Vagina (tissue), 2 donors: ENCODE measurements around the gene GPRC5C. TPM values are rescaled to one million over a fixed set of nuclear protein-coding genes. Genes with fewer than 3 reads are reported as not detected.

Experiments used
- DNase-seq, 2 donors: peaks; one replicate each; pipeline ENCODE4 v3.0.0-alpha.2; 2017; ENCODE audit errors: extremely low spot score in 2 of 2
- H3K27ac ChIP-seq: fragments of 200-600 bp; sonication (generic); one replicate; pipeline ENCODE4 v1.5.1; 2019
- H3K27me3 ChIP-seq: fragments of 200-600 bp; sonication (generic); one replicate; pipeline ENCODE4 v1.5.1; 2019
- H3K36me3 ChIP-seq, 2 donors: fragments of 200-600 bp; sonication (generic); one replicate each; pipeline ENCODE4 v1.5.1; 2017 to 2019
- H3K4me1 ChIP-seq: fragments of 200-600 bp; sonication (generic); one replicate; pipeline ENCODE4 v1.5.1; 2019
- H3K4me3 ChIP-seq, 2 donors: fragments of 200-600 bp; sonication (generic); 1 replicate in 1 of 2; 2 replicates in 1 of 2; pipeline ENCODE4 v1.5.1; 2016 to 2019
- H3K9me3 ChIP-seq: fragments of 200-600 bp; sonication (generic); one replicate; pipeline ENCODE4 v1.5.1; 2019
- POLR2A ChIP-seq, 2 donors: fragments of 450-650 bp; IDR thresholded peaks; one replicate each; pipeline ENCODE4 v1.6.1; 2017; ENCODE audit warnings: antibody characterized with exemption in 2 of 2, mild to moderate bottlenecking in 2 of 2, moderate library complexity in 2 of 2
- POLR2AphosphoS5 ChIP-seq, 2 donors: sonication (generic); formaldehyde crosslinking; IDR thresholded peaks; one replicate each; pipeline ENCODE4 v1.9.0; 2017; ENCODE audit warnings: antibody characterized with exemption in 2 of 2, mild to moderate bottlenecking in 2 of 2, low read depth in 1 of 2; ENCODE audit not compliant: insufficient read depth in 1 of 2
- intact Hi-C: fragments of 100-400 bp; cut with DNase I; formaldehyde crosslinking; loops from one replicate; pipeline ENCODE4 v1.15.1; 2023
- total RNA-seq: library from RNA; depleted of rRNA; stranded (reverse); fragments of >200 nt; gene quantifications from one replicate; pipeline ENCODE4 v1.2.3, GENCODE V29; 2016
- TF ChIP-seq, protein P1 (sequence below), 3 experiments: fragments of 450-650 bp in 2 of 3; fragments of 200-600 bp in 1 of 3; sonication (generic) in 1 of 3; IDR thresholded peaks; one replicate each; pipeline ENCODE4 v1.5.1; 2017 to 2019; ENCODE audit warnings: antibody characterized with exemption in 3 of 3, mild to moderate bottlenecking in 2 of 3, moderate library complexity in 2 of 3

Gene GPRC5C
- total RNA-seq, 1 donor from 2014 or later = 27.5 TPM

- no peak for TF ChIP-seq POLR2A (IDR thresholded peaks at IDR 0.05)
- TF ChIP-seq POLR2AphosphoS5 (IDR thresholded peaks at IDR 0.05; ENCODE audit: insufficient read depth in 1 of 2, low read depth in 1 of 2) = no peak
- TF ChIP-seq, protein P1, sequence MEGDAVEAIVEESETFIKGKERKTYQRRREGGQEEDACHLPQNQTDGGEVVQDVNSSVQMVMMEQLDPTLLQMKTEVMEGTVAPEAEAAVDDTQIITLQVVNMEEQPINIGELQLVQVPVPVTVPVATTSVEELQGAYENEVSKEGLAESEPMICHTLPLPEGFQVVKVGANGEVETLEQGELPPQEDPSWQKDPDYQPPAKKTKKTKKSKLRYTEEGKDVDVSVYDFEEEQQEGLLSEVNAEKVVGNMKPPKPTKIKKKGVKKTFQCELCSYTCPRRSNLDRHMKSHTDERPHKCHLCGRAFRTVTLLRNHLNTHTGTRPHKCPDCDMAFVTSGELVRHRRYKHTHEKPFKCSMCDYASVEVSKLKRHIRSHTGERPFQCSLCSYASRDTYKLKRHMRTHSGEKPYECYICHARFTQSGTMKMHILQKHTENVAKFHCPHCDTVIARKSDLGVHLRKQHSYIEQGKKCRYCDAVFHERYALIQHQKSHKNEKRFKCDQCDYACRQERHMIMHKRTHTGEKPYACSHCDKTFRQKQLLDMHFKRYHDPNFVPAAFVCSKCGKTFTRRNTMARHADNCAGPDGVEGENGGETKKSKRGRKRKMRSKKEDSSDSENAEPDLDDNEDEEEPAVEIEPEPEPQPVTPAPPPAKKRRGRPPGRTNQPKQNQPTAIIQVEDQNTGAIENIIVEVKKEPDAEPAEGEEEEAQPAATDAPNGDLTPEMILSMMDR (IDR thresholded peaks at IDR 0.05) = no peak
- intact Hi-C loops = no loop called here
- H3K27ac ChIP-seq = no peak overlapping the region
- H3K27me3 ChIP-seq = no peaks in the 10 kb centered on the region
- peaks cover 29% of the 10 kb centered on the region for H3K4me1 ChIP-seq
- no peaks in the 10 kb centered on the region for H3K9me3 ChIP-seq
- DNase-seq = no peak
- H3K36me3 ChIP-seq = peaks cover 0 to 9% of the 10 kb centered on the region in 2 donors
- no peak overlapping the region for H3K4me3 ChIP-seq
Measured at GRCh38 chr17:74435775-74436359, 4.0 kb downstream of the GPRC5C start.

- Histone ChIP-seq H3K27me3 (no peaks in the 10 kb centered on the region), H3K4me1 (peaks cover 18% of the 10 kb centered on the region), H3K4me3 (no peak overlapping the region), H3K36me3 (peaks cover 0 to 9% of the 10 kb centered on the region in 2 donors), H3K27ac (no peak overlapping the region), H3K9me3 (no peaks in the 10 kb centered on the region)
- no peak for TF ChIP-seq POLR2AphosphoS5 (IDR thresholded peaks at IDR 0.05; ENCODE audit: insufficient read depth in 1 of 2, low read depth in 1 of 2)
- TF ChIP-seq, protein P1 (IDR thresholded peaks at IDR 0.05) = peak in 1 of 3 experiments; percentile 29
- no peak for DNase-seq
- intact Hi-C loops = no loop called here
Measured at GRCh38 chr17:74437702-74438101, 5.8 kb downstream of the GPRC5C start.

- Histone ChIP-seq H3K36me3 (peaks cover 0 to 9% of the 10 kb centered on the region in 2 donors), H3K27ac (no peak overlapping the region), H3K4me3 (no peak overlapping the region), H3K27me3 (no peaks in the 10 kb centered on the region), H3K4me1 (peaks cover 25% of the 10 kb centered on the region), H3K9me3 (no peaks in the 10 kb centered on the region)
- DNase-seq = no peak
- intact Hi-C loops = no loop called here
- TF ChIP-seq POLR2A (IDR thresholded peaks at IDR 0.05) = no peak
Measured at GRCh38 chr17:74439691-74440567, 8.0 kb downstream of the GPRC5C start.

- Histone ChIP-seq H3K27me3 (no peaks in the 10 kb centered on the region), H3K9me3 (no peaks in the 10 kb centered on the region), H3K4me3 (no peak overlapping the region), H3K4me1 (peaks cover 29% of the 10 kb centered on the region), H3K36me3 (peaks cover 0 to 9% of the 10 kb centered on the region in 2 donors), H3K27ac (no peak overlapping the region)
- no peak for DNase-seq
- intact Hi-C loops = no loop called here
- TF ChIP-seq POLR2AphosphoS5 (IDR thresholded peaks at IDR 0.05; ENCODE audit: insufficient read depth in 1 of 2, low read depth in 1 of 2) (no peak), POLR2A (IDR thresholded peaks at IDR 0.05) (no peak)
- TF ChIP-seq, protein P1 (IDR thresholded peaks at IDR 0.05) = no peak
Measured at GRCh38 chr17:74441537-74441936, 9.6 kb downstream of the GPRC5C start.

DNA sequence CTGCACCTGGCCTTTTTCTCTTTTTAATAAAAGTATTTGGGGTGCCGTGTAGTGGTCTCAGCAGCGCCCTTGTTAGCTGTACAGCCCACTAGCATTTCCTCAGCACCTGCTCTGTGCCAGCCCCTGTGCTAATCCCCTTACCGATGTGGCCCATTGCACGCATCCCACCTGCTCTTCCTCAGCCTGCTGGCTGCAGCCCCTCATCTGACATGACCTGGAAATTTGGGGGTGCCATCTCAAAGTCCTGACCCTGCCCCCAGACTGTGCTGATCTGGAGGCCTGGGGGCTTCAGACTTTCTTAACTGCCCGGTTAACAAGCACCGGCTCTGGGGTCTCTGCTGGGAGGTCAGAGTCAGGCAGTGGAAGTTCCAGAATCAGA lies 10.4 kb downstream of the GPRC5C start:
- Histone ChIP-seq H3K4me1 (peaks cover 37% of the 10 kb centered on the region), H3K27ac (peak overlapping the region; percentile 72)

More for the DNA sequence above, 10.4 kb downstream of the GPRC5C start:
- no peaks in the 10 kb centered on the region for H3K27me3 ChIP-seq
- TF ChIP-seq POLR2A (IDR thresholded peaks at IDR 0.05) = no peak
- peaks cover 0 to 9% of the 10 kb centered on the region in 2 donors for H3K36me3 ChIP-seq
- intact Hi-C loops = no loop called here
- H3K9me3 ChIP-seq = no peaks in the 10 kb centered on the region
- DNase-seq = no peak
- H3K4me3 ChIP-seq = no peak overlapping the region
